ENCODE results near the gene SLC25A21. TPM values are rescaled to one million over a fixed set of nuclear protein-coding genes. Genes with fewer than 3 reads are reported as not detected.

SLC25A21 gene
- total RNA-seq, 1 donor from 2014 or later, result 6.4 TPM

- Mint-ChIP-seq H3K4me1 (no peaks in the 10 kb centered on the region), H3K9me3 (no peaks in the 10 kb centered on the region), H3K4me3 (no peak overlapping the region), H3K27me3 (ENCODE audit: insufficient read depth, low read depth) (peaks cover 2% of the 10 kb centered on the region), H3K27ac (no peak overlapping the region), H3K36me3 (no peaks in the 10 kb centered on the region)
- Histone ChIP-seq H3K9ac (no peak overlapping the region), H3K27ac (no peak overlapping the region), H2AFZ (replicated peaks) (no peak overlapping the region), H3K36me3 (no peaks in the 10 kb centered on the region), H3K9me3 (ENCODE audit: low read depth) (no peaks in the 10 kb centered on the region), H3F3A (ENCODE audit: low read depth) (no peaks in the 10 kb centered on the region), H3K4me1 (no peaks in the 10 kb centered on the region), H3K79me2 (ENCODE audit: low read depth) (no peaks in the 10 kb centered on the region), H3K4me2 (no peak overlapping the region), H4K20me1 (ENCODE audit: low read depth) (no peaks in the 10 kb centered on the region), H3K4me3 (no peak overlapping the region), H3K27me3 (no peaks in the 10 kb centered on the region)
- TF ChIP-seq EZH2phosphoT487 (IDR thresholded peaks at IDR 0.05), result no peak
- TF ChIP-seq CTCF (IDR thresholded peaks at IDR 0.05), result no peak
- no peak for TF ChIP-seq EZH2 (IDR thresholded peaks at IDR 0.05)
- no peak for DNase-seq (ENCODE audit: low spot score)
Measured at GRCh38 chr14:37013078-37013477, 159.3 kb downstream of the SLC25A21 start.

GRCh38 chr14:36998686-36999085 lies 173.7 kb downstream of the SLC25A21 start:
- Histone ChIP-seq H3K79me2 (ENCODE audit: low read depth) (no peaks in the 10 kb centered on the region), H3K9me3 (ENCODE audit: low read depth) (no peaks in the 10 kb centered on the region), H2AFZ (replicated peaks) (no peak overlapping the region), H3K9ac (no peak overlapping the region), H3K27me3 (no peaks in the 10 kb centered on the region), H4K20me1 (ENCODE audit: low read depth) (no peaks in the 10 kb centered on the region), H3K4me3 (no peak overlapping the region), H3K27ac (no peak overlapping the region), H3K4me2 (no peak overlapping the region), H3K4me1 (peaks cover 6% of the 10 kb centered on the region), H3K36me3 (no peaks in the 10 kb centered on the region), H3F3A (ENCODE audit: low read depth) (no peaks in the 10 kb centered on the region)
- no peak for DNase-seq (ENCODE audit: low spot score)
- H3K9me3 Mint-ChIP-seq, result no peaks in the 10 kb centered on the region
- H3K27me3 Mint-ChIP-seq (ENCODE audit: insufficient read depth, low read depth), result peaks cover 3% of the 10 kb centered on the region
- no peaks in the 10 kb centered on the region for H3K4me1 Mint-ChIP-seq
- no peak overlapping the region for H3K4me3 Mint-ChIP-seq
- H3K36me3 Mint-ChIP-seq, result no peaks in the 10 kb centered on the region
- no peak for TF ChIP-seq EZH2 (IDR thresholded peaks at IDR 0.05)
- no peak for TF ChIP-seq CTCF (IDR thresholded peaks at IDR 0.05)
- TF ChIP-seq EZH2phosphoT487 (IDR thresholded peaks at IDR 0.05), result no peak
- no peak overlapping the region for H3K27ac Mint-ChIP-seq

GRCh38 chr14:36997843-36998242 lies 174.6 kb downstream of the SLC25A21 start:
- Histone ChIP-seq H3K9me3 (ENCODE audit: low read depth) (no peaks in the 10 kb centered on the region), H3K4me2 (no peak overlapping the region), H3K9ac (no peak overlapping the region), H4K20me1 (ENCODE audit: low read depth) (no peaks in the 10 kb centered on the region), H3K79me2 (ENCODE audit: low read depth) (no peaks in the 10 kb centered on the region), H3K4me3 (no peak overlapping the region), H3F3A (ENCODE audit: low read depth) (no peaks in the 10 kb centered on the region), H2AFZ (replicated peaks) (no peak overlapping the region), H3K27me3 (no peaks in the 10 kb centered on the region), H3K4me1 (peaks cover 6% of the 10 kb centered on the region), H3K27ac (no peak overlapping the region), H3K36me3 (no peaks in the 10 kb centered on the region)
- Mint-ChIP-seq H3K4me1 (no peaks in the 10 kb centered on the region), H3K4me3 (no peak overlapping the region), H3K27ac (no peak overlapping the region), H3K9me3 (no peaks in the 10 kb centered on the region), H3K27me3 (ENCODE audit: insufficient read depth, low read depth) (peaks cover 3% of the 10 kb centered on the region), H3K36me3 (no peaks in the 10 kb centered on the region)
- no peak for DNase-seq (ENCODE audit: low spot score)
- TF ChIP-seq EZH2phosphoT487 (IDR thresholded peaks at IDR 0.05), result no peak
- TF ChIP-seq CTCF (IDR thresholded peaks at IDR 0.05), result no peak
- no peak for TF ChIP-seq EZH2 (IDR thresholded peaks at IDR 0.05)
